ENCODE data around the gene RNF152.

RNF152 gene

GRCh38 chr18:61838521-61838920 lies 54.3 kb downstream of the RNF152 start:
- no peaks in the 10 kb centered on the region for H3K9me3 ChIP-seq (ENCODE audit: low read length)
- no peak overlapping the region for H3K4me2 ChIP-seq (ENCODE audit: low read length)
- no peaks in the 10 kb centered on the region for H3K4me1 ChIP-seq (ENCODE audit: insufficient read depth, low read length, severe bottlenecking)
- no peak overlapping the region for H2AFZ ChIP-seq (ENCODE audit: low read length)
- no peak overlapping the region for H3K9ac ChIP-seq (ENCODE audit: low read length)
- H3K27me3 ChIP-seq (ENCODE audit: insufficient read depth, low read length) = no peaks in the 10 kb centered on the region
- no peaks in the 10 kb centered on the region for H3K36me3 ChIP-seq (ENCODE audit: insufficient read depth, low read length)
- TF ChIP-seq CTCF (IDR thresholded peaks at IDR 0.05; ENCODE audit: low read length) = no peak
- no peak for TF ChIP-seq EZH2 (IDR thresholded peaks at IDR 0.05; ENCODE audit: borderline replicate concordance, low read length)
- H3F3A ChIP-seq (ENCODE audit: insufficient read depth, low read length) = no peaks in the 10 kb centered on the region
- no peak overlapping the region for H3K27ac ChIP-seq (ENCODE audit: low read depth, low read length, poor library complexity, severe bottlenecking)
- no peaks in the 10 kb centered on the region for H4K20me1 ChIP-seq (ENCODE audit: insufficient read depth, low read length)
- no peaks in the 10 kb centered on the region for H3K9me2 ChIP-seq (ENCODE audit: low read depth, low read length)
- H3K4me3 ChIP-seq (ENCODE audit: low read depth, low read length, poor library complexity, severe bottlenecking) = no peak overlapping the region
- no peaks in the 10 kb centered on the region for H3K79me2 ChIP-seq (ENCODE audit: insufficient read depth, low read length)

GRCh38 chr18:61833978-61834377 lies 58.8 kb downstream of the RNF152 start:
- no peak overlapping the region for H3K9ac ChIP-seq (ENCODE audit: low read length)
- no peaks in the 10 kb centered on the region for H3K27me3 ChIP-seq (ENCODE audit: insufficient read depth, low read length)
- H3K4me2 ChIP-seq (ENCODE audit: low read length) = no peak overlapping the region
- H3K27ac ChIP-seq (ENCODE audit: low read depth, low read length, poor library complexity, severe bottlenecking) = no peak overlapping the region
- H3K36me3 ChIP-seq (ENCODE audit: insufficient read depth, low read length) = no peaks in the 10 kb centered on the region
- H3K9me2 ChIP-seq (ENCODE audit: low read depth, low read length) = no peaks in the 10 kb centered on the region
- TF ChIP-seq CTCF (IDR thresholded peaks at IDR 0.05; ENCODE audit: low read length) = no peak
- TF ChIP-seq EZH2 (IDR thresholded peaks at IDR 0.05; ENCODE audit: borderline replicate concordance, low read length) = no peak
- H4K20me1 ChIP-seq (ENCODE audit: insufficient read depth, low read length) = no peaks in the 10 kb centered on the region
- H3K4me1 ChIP-seq (ENCODE audit: insufficient read depth, low read length, severe bottlenecking) = no peaks in the 10 kb centered on the region
- no peak overlapping the region for H3K4me3 ChIP-seq (ENCODE audit: low read depth, low read length, poor library complexity, severe bottlenecking)
- no peaks in the 10 kb centered on the region for H3K9me3 ChIP-seq (ENCODE audit: low read length)
- H3K79me2 ChIP-seq (ENCODE audit: insufficient read depth, low read length) = no peaks in the 10 kb centered on the region
- no peak overlapping the region for H2AFZ ChIP-seq (ENCODE audit: low read length)
- H3F3A ChIP-seq (ENCODE audit: insufficient read depth, low read length) = no peaks in the 10 kb centered on the region

GRCh38 chr18:61833387-61833786 lies 59.4 kb downstream of the RNF152 start:
- Histone ChIP-seq H3K27me3 (ENCODE audit: insufficient read depth, low read length) (no peaks in the 10 kb centered on the region), H3K9me3 (ENCODE audit: low read length) (no peaks in the 10 kb centered on the region), H3K79me2 (ENCODE audit: insufficient read depth, low read length) (no peaks in the 10 kb centered on the region), H3K27ac (ENCODE audit: low read depth, low read length, poor library complexity, severe bottlenecking) (no peak overlapping the region), H3K4me1 (ENCODE audit: insufficient read depth, low read length, severe bottlenecking) (no peaks in the 10 kb centered on the region), H3K9me2 (ENCODE audit: low read depth, low read length) (no peaks in the 10 kb centered on the region), H3K9ac (ENCODE audit: low read length) (no peak overlapping the region), H3K4me2 (ENCODE audit: low read length) (no peak overlapping the region), H3K36me3 (ENCODE audit: insufficient read depth, low read length) (no peaks in the 10 kb centered on the region), H2AFZ (ENCODE audit: low read length) (no peak overlapping the region), H3K4me3 (ENCODE audit: low read depth, low read length, poor library complexity, severe bottlenecking) (no peak overlapping the region), H4K20me1 (ENCODE audit: insufficient read depth, low read length) (no peaks in the 10 kb centered on the region), H3F3A (ENCODE audit: insufficient read depth, low read length) (no peaks in the 10 kb centered on the region)
- no peak for TF ChIP-seq CTCF (IDR thresholded peaks at IDR 0.05; ENCODE audit: low read length)
- TF ChIP-seq EZH2 (IDR thresholded peaks at IDR 0.05; ENCODE audit: borderline replicate concordance, low read length) = no peak
